Fibroblast of lung (primary cell): Measurements from ENCODE around the gene HMCN2.

Source experiments
- EZH2 ChIP-seq: IDR thresholded peaks from 2 replicates; pipeline ENCODE4 v1.5.1; 2012; ENCODE audit warnings: low read length, control low read depth, mild to moderate bottlenecking; ENCODE audit errors: missing control alignments
- TF ChIP-seq, protein P1 (sequence below), 2 donors: IDR thresholded peaks in 1 of 2; conservative IDR thresholded peaks in 1 of 2; 1 replicate in 1 of 2; 2 replicates in 1 of 2; pipeline ENCODE4 v1.5.1; 2011 to 2012; ENCODE audit warnings: low read length in 2 of 2, control low read depth in 1 of 2, inconsistent platforms in 1 of 2, low read depth in 1 of 2, mild to moderate bottlenecking in 1 of 2

DNA sequence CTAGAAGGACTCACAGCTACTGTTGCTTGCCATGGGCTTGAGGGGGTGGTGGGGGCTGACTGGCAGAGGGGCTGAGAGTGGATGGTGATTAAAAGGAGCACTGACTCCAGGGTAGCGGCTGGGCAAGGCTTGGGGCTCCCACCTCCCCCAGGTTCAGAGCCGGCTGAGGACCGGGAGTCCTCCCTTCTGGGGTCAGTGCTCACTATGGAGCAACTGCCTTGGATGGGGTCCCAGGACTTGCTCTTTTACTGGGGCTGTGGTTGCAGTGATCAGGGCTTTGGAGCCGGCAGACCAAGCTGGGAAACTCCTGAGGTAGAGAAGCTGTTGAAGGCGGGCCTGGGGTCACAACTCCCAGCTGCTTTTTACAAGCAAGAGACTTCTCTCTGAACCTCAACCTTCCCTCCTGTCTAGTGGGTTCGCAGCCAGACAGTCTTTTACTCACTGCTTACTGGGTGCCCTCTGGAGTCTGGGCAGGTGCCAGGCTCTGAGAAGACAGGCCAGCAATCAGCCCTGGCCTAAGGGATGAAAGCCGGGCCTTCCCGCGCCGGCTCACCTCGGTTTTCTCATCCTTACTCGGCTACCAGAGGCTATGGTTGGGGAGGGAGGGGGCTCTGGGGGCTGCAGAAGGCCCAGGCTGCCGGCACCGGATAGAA lies 178.4 kb downstream of the HMCN2 start:
- TF ChIP-seq, protein P1, sequence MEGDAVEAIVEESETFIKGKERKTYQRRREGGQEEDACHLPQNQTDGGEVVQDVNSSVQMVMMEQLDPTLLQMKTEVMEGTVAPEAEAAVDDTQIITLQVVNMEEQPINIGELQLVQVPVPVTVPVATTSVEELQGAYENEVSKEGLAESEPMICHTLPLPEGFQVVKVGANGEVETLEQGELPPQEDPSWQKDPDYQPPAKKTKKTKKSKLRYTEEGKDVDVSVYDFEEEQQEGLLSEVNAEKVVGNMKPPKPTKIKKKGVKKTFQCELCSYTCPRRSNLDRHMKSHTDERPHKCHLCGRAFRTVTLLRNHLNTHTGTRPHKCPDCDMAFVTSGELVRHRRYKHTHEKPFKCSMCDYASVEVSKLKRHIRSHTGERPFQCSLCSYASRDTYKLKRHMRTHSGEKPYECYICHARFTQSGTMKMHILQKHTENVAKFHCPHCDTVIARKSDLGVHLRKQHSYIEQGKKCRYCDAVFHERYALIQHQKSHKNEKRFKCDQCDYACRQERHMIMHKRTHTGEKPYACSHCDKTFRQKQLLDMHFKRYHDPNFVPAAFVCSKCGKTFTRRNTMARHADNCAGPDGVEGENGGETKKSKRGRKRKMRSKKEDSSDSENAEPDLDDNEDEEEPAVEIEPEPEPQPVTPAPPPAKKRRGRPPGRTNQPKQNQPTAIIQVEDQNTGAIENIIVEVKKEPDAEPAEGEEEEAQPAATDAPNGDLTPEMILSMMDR (conservative IDR thresholded peaks at IDR 0.05 in 1 of 2, IDR thresholded peaks at IDR 0.05 in 1 of 2; ENCODE audit: low read depth in 1 of 2, low read length in 2 of 2): no peak
- TF ChIP-seq EZH2: no peak
